Panc1 (cell line): ENCODE data around the gene BICDL2. TPM values are rescaled to one million over a fixed set of nuclear protein-coding genes. Genes with fewer than 3 reads are reported as not detected.

Source experiments
- ATAC-seq: fragments of 200-7000 bp; cut with Tn5 transposase; 2 replicates; pipeline ENCODE4 v1.9.1; 2020; ENCODE audit warnings: mild to moderate bottlenecking, moderate library complexity
- BruUV-seq: library from RNA; stranded (reverse); fragments of 400-500 nt; replicated peaks from 2 replicates; lab custom pipeline; 2021; lab: Mats Ljungman, UMichigan
- CTCF ChIA-PET: fragments of 300-600 bp; sonication (Branson Sonifier 250); formaldehyde crosslinking; loops from one replicate; lab custom pipeline; 2022; ENCODE audit warnings: antibody characterized with exemption; lab: Charles Lee
- POLR2A ChIA-PET: fragments of 300-600 bp; sonication (Branson Sonifier 250); formaldehyde crosslinking; loops from one replicate; lab custom pipeline; 2022; ENCODE audit warnings: antibody characterized with exemption; lab: Charles Lee
- DNase-seq: peaks from one replicate; pipeline ENCODE4 v3.0.0-alpha.2; 2010; ENCODE audit warnings: low read depth, low spot score
- H3K27ac ChIP-seq: 2 replicates; pipeline ENCODE4 v1.5.1; 2011; ENCODE audit warnings: mild to moderate bottlenecking, low read length, inconsistent platforms
- H3K27me3 ChIP-seq: fragments of 200-500 bp; sonication (Bioruptor generic); 2 replicates; pipeline ENCODE4 v1.6.0; 2014; ENCODE audit warnings: low read length, inconsistent platforms; ENCODE audit not compliant: control insufficient read depth, insufficient read depth
- H3K36me3 ChIP-seq: fragments of 200-500 bp; sonication (Bioruptor generic); 2 replicates; pipeline ENCODE4 v1.5.1; 2014; ENCODE audit warnings: inconsistent platforms, mild to moderate bottlenecking, low read length, moderate library complexity; ENCODE audit not compliant: control insufficient read depth, insufficient read depth
- H3K4me1 ChIP-seq: 2 replicates; pipeline ENCODE4 v1.5.1; 2011; ENCODE audit warnings: inconsistent platforms, mild to moderate bottlenecking, low read length, moderate library complexity; ENCODE audit not compliant: control insufficient read depth, insufficient read depth
- H3K4me3 ChIP-seq, 2 experiments: 2 replicates each; pipeline ENCODE4 v1.5.1; 2011 to 2012; ENCODE audit warnings: low read depth in 2 of 2, low read length in 2 of 2, mild to moderate bottlenecking in 2 of 2, inconsistent platforms in 1 of 2, moderate library complexity in 1 of 2
- H3K9me3 ChIP-seq: fragments of 200-500 bp; sonication (Bioruptor generic); 2 replicates; pipeline ENCODE4 v1.5.1; 2014; ENCODE audit warnings: low read depth, mild to moderate bottlenecking, inconsistent platforms, low read length, moderate library complexity; ENCODE audit not compliant: control insufficient read depth, insufficient read depth
- CTCF ChIP-seq: fragments of 450-650 bp; IDR thresholded peaks from 2 replicates; pipeline ENCODE4 v1.5.1; 2017; ENCODE audit warnings: mild to moderate bottlenecking
- POLR2AphosphoS5 ChIP-seq: IDR thresholded peaks from 2 replicates; pipeline ENCODE4 v1.6.1; 2012; ENCODE audit warnings: mild to moderate bottlenecking, low read depth, low read length, moderate library complexity
- REST ChIP-seq, 2 experiments: IDR thresholded peaks; 2 replicates each; pipeline ENCODE4 v1.6.1; 2011 to 2012; ENCODE audit warnings: low read depth in 2 of 2, control low read depth in 1 of 2, low read length in 1 of 2, mild to moderate bottlenecking in 1 of 2, moderate library complexity in 1 of 2; ENCODE audit not compliant: insufficient read depth in 1 of 2
- SIN3A ChIP-seq: IDR thresholded peaks from 2 replicates; pipeline ENCODE4 v1.6.1; 2012; ENCODE audit warnings: low read depth, mild to moderate bottlenecking, low read length, moderate library complexity, borderline replicate concordance; ENCODE audit not compliant: insufficient read depth
- TCF7L2 ChIP-seq: IDR thresholded peaks from 2 replicates; pipeline ENCODE4 v1.6.1; 2011; ENCODE audit warnings: mild to moderate bottlenecking, low read depth, low read length, inconsistent platforms
- in situ Hi-C: cut with HindIII; loops from 2 replicates; pipeline ENCODE4 v1.10.0; 2016; ENCODE audit warnings: low sequenced_read_pairs, low pct_unique_long_range_greater_than_20kb
- intact Hi-C: fragments of 100-400 bp; cut with micrococcal nuclease; formaldehyde crosslinking; loops from one replicate; pipeline ENCODE4 v1.10.0; 2022; ENCODE audit not compliant: unreplicated experiment
- total RNA-seq: library from RNA; stranded (reverse); gene quantifications from one replicate; pipeline ENCODE4 v1.2.1, GENCODE V29; 2021; ENCODE audit not compliant: unreplicated experiment

BICDL2 gene
- total RNA-seq, 1 experiment from 2014 or later = 0.21 TPM

GRCh38 chr16:3075523-3075915, 38.8 kb upstream of the BICDL2 start:
- Histone ChIP-seq H3K4me3 (no peak overlapping the region), H3K9me3 (no peaks in the 10 kb centered on the region), H3K36me3 (no peaks in the 10 kb centered on the region), H3K4me1 (no peaks in the 10 kb centered on the region), H3K27ac (no peak overlapping the region), H3K27me3 (no peaks in the 10 kb centered on the region)
- in situ Hi-C loops (no loop called here), intact Hi-C loops (no loop called here)
- no peak for TF ChIP-seq SIN3A
- no peak for TF ChIP-seq REST (IDR thresholded peaks at IDR 0.05; ENCODE audit: insufficient read depth in 1 of 2, low read depth in 2 of 2, low read length in 1 of 2)
- TF ChIP-seq POLR2AphosphoS5 = no peak
- CTCF ChIA-PET = no interaction called here
- no peak for DNase-seq
- ATAC-seq = peak; percentile 37
- POLR2A ChIA-PET = interaction anchor here (0.6 kb wide), 2 partner anchors 70 to 85 kb away, joined by 3 to 13 read pairs; no protein-coding TSS in a partner anchor
- BruUV-seq = no TSS peak

- CTCF ChIA-PET = no interaction called here
- Histone ChIP-seq H3K27me3 (no peaks in the 10 kb centered on the region), H3K9me3 (no peaks in the 10 kb centered on the region), H3K4me1 (no peaks in the 10 kb centered on the region), H3K36me3 (no peaks in the 10 kb centered on the region), H3K27ac (no peak overlapping the region), H3K4me3 (no peak overlapping the region)
- in situ Hi-C loops = no loop called here
- ATAC-seq (no peak), DNase-seq (no peak)
- intact Hi-C loops = no loop called here
- POLR2A ChIA-PET = interaction anchor here (0.6 kb wide), 1 partner anchor 70 kb away, joined by 3 read pairs; no protein-coding TSS in a partner anchor
- TF ChIP-seq TCF7L2 (no peak), POLR2AphosphoS5 (no peak), SIN3A (no peak), REST (IDR thresholded peaks at IDR 0.05; ENCODE audit: insufficient read depth in 1 of 2, low read depth in 2 of 2, low read length in 1 of 2) (no peak), CTCF (no peak)
- BruUV-seq = no TSS peak
These were observed 38.2 kb upstream of the BICDL2 start for GRCh38 chr16:3074860-3075522.
